HG03039 (cell line): ENCODE results near the gene COLEC12.
"Not testable (repeated sequence)": the region's sequence is repeated elsewhere in the genome, so short reads cannot be mapped to it uniquely, and the experiment has no call there.

ENCODE experiments used
- ATAC-seq: cut with Tn5 transposase; IDR thresholded peaks from one replicate; pipeline ENCODE4 v1.9.1; 2021; ENCODE audit warnings: mild to moderate bottlenecking, moderate library complexity; ENCODE audit not compliant: unreplicated experiment

COLEC12 gene

DNA sequence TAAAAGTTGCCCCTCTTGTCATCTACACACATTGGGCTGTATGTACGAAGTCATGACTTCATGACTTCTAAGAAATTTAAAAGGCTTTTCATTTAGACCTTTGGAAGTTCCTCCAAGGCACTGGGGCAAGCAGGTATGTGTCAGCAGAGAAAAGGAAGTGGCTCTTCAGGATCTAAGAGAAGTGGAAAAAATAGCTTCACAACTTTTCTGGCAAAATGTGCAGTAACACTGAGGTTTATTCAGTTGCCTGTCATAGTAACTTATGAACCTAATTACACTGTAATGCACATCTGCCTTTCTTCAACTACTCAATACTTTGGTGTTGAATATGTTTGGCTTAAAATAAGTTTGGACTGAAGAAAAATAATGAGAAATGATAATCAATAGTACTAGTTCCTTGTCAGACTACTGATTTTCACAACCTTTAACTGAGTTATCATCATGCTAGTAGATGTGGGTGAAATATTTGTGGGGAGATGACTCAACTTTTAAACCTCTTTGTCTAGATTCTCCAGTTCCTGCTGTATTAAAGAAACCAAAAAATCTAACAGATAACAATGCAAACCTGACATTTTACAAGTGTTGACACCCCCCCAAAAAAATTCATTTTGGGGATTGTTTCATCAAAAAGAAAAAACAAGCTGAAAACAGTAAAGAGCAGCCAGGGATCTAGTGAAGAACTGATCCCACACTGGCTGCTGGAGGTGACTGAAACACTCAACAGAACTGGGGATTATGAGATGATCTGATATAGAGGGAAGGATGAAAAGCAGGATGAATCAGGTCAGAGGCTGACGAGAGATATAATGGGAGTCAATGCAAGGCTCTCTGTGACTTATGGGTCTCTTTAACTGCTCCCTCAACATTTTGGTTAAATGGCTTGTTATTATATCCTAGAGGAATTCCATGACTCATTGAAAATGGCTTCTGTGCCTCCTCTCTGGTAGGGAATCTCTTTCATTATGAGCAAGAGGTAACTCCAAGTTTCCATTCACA lies 84.6 kb downstream of the COLEC12 start:
- no peak for ATAC-seq

DNA sequence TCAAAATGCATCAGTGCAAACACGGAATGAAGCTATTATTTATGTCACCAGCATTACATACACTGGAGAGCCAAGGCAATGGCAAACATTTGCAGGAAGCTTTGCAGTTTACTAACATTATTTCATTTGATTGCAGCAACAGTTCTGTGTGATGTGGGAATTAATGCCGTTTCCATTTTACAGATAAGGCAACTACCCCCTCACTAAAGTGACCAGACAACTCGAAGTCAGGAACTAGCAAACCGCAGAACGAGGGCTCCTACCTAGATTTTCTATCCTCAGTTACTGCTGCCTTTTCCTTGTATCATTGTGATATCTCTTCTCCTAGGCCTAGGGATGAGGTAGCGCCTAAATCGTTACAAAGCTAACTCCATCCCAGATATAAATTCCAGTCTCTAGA lies 85.5 kb downstream of the COLEC12 start:
- no peak for ATAC-seq

DNA sequence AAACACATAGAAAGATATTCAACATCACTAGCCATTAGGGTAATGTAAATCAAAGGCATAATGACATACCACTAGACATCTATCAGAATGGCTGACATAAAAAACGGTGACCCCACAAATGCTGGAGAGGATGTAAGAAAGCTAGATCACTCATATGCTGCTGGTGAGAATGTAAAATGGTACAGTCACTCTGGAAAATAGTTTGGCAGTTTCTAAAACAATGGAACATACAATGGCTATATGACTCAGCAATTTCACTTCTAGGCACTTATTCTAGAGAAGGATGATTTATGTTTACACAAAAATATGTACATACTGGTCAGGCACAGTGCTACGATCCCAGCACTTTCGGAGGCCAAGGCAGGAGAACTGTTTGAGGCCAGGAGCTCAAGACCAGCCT lies 87.3 kb downstream of the COLEC12 start:
- ATAC-seq = no peak

DNA sequence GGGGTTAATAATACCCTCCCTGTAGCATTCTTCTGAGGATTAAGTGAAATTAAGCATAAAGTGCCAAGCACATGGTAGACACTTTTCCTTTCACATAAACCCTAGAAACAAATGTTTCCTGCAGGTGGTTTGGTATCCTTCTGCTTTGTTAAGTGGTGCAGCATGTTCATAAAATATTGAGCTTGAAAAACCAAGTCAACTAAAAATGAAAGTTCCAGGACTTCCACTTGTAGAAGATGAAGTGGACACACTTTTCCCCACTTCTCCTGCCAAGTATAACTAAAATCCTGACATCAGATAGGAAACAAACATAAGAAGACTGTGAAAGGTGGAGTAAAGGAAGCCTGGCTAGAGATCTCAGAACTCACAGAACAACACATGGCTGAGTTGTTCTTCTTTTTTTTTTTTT lies 90.5 kb downstream of the COLEC12 start:
- no peak for ATAC-seq

DNA sequence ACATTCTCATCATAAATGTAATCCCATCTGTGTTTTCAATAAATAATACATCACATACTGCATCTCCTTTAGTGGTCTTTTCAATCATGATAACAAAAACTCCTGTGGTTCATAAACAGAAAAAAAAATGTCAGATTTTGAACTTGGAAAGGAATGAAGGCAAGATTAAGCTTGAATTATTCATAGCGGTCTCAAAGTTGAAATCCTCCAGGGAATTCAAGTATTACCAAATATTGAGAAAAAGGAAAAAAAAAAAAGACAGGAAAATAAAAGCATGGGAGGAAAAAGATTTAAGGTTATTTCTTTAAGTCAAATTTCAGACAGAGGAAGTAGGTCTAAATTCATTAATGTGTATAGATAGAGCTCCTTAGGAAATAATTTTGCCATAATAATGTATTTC lies 92.1 kb downstream of the COLEC12 start:
- no peak for ATAC-seq

DNA sequence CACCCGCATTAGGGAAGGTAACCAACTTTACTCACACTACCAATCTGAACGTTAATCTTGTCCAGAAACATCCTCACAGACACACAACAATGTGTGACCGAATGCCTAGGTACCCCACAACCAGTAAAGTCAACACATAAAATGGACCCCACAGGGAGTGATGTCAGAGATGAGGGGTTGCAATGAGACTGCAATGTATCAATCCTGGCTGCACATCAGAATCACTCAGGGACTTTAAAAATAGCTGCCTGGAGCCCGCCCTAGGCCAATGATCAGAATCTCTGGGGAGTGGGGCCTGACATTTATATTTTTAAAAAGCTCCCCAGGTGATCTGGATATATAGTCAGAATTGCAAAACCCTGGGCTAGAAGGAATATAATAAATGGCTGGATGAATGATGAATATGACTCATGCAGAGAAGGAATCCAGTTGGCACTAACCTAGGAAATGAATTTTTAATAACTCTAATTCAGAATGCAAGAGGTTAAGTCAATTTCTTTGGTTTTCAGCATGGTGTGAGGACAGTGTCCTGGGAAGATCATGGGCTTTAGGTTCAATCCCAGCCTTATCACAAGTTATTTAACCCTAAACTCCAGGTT lies 92.8 kb downstream of the COLEC12 start:
- no peak for ATAC-seq

DNA sequence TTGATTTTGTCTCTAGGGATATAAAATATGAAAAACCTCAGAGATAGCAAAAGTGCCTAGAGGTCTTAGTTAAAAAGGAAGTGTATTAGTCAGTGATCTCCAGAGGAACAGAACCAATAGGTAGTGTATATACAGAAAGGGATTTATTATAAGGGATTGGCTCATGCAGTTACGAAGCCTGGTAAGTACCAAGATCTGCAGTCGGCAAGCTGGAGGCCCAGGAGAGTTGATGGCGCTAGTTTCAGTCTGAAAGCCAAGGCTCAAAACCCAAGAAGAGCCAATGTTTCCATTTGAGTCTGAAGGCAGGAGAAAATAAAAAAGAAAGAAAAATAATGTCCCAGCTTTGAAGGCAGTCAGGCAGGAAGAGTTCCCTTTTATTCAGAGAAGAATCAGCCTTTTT lies 93.3 kb downstream of the COLEC12 start:
- ATAC-seq = no peak

DNA sequence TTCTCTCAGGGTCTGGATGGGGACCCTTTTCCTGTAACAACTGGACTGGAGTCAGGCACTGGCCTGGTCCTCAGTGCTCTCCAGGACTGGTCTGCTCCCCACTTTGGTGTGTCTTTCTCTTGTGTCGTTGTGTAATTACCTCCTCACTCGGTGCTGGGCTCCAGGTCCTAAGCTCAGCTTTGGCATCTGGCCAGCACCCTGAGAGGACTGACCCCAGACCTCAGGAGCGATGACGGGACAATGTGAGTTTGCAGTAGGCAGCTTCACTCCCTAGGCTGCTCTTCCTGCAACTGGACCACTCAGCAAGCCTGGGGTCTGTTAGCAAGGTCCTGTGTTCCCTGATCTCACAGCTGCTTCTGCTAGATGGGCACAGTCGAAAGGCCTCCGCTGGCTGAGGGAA lies 93.8 kb downstream of the COLEC12 start:
- no peak for ATAC-seq

DNA sequence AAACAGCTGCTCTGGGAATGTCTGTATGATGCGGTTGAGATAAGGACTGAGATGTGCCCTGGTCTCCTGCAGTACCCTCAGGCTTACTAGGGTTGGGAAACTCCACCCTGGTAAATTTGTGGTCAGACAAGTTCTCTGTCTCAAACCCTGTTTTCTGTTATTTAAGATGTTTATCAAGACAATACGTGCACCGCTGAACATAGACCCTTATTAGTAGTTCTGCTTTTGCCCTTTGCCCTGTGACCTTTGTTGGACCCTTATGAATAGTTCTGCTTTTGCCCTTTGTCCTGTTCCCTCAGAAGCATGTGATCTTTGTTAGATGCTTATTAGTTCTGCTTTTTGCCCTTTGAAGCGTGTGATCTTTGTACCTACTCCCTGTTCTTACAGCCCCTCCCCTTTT lies 95.5 kb downstream of the COLEC12 start:
- ATAC-seq = not testable (repeated sequence)

DNA sequence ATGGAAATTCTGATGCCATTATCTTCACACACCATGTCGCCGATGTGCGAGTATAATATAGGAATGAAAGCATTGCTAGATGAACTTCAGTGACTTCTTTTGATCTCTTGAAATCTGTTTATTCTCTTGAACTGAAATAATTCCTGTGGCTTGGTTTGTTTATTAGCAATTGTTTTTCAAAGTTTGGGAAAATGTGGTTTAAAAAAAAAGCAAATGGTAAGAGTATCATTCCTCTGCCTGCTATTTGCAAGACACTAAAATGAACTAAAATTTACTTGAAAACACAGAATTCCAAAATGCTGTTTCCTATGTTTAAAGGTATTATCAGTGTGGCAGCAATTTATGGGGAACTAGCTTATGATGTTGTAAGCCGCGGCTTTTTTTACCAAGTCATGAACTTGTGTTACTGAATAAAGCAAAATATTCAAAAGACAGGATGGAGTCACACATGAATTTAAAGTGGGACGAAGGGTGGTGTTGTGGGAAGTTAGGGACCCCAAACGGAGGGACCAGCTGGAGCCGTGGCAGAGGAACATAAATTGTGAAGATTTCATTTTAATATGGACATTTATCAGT lies 96.4 kb downstream of the COLEC12 start:
- ATAC-seq = no peak

DNA sequence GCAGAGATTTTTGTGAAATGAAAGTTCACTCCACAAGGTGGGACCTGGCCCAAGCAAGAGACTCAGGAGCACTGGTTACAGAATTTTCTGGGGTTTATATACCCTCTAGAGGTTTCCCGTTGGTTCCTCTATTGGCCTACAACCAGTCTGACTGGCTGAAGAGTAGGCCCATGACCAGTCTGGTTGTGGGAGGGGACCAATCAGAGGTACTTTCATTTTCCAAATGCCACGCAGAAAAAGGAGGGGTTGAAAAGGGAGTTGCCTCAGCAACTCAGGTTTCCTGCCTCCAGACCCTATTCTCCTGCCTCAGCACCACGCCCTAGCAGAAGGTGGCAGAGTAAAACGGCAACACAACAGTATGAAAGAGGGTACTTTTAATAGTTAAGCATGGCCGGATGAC lies 98.4 kb downstream of the COLEC12 start:
- no peak for ATAC-seq

DNA sequence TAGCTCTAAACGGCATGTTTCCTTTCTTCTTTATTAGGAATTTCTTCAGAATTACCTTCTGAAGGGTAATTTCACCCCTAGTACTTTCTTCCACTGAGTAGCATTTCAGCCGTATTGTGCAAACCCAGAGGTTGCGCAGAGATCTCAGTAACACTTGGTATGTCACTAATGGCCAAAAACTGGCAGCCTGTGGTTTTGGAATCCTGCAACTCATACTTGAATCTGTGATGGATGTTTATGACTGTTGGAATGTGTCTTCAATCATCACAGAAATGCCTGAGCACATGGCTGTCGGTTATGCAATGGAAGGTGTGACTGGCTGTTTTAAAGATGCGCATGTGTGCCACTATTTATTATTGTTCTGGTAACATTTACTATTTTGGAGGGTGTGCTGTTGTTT lies 100.0 kb downstream of the COLEC12 start:
- no peak for ATAC-seq

DNA sequence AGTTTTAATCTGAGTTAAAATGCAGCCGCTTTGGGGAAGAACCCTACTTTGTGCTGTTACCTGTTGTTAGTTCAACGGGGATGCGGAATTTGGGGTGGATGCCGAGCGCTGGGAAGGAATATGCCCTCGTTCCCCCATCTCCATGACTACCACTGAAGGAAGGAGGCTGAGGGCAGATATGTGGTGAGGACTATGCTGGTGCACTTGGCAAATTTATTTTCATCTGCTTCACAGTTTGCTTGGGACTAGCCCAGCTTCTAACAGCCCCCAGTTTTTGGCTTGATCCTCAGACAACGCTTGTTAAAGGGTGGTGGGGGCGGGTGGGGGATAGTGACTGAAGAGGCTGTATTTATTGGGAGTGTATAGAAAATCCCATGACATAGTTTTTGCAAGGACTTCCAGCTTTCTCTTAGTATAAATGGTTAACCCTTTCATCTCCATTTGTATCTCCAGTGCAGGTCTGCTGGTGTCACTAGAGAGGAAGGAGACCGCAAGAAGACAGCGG lies 100.8 kb downstream of the COLEC12 start:
- no peak for ATAC-seq

DNA sequence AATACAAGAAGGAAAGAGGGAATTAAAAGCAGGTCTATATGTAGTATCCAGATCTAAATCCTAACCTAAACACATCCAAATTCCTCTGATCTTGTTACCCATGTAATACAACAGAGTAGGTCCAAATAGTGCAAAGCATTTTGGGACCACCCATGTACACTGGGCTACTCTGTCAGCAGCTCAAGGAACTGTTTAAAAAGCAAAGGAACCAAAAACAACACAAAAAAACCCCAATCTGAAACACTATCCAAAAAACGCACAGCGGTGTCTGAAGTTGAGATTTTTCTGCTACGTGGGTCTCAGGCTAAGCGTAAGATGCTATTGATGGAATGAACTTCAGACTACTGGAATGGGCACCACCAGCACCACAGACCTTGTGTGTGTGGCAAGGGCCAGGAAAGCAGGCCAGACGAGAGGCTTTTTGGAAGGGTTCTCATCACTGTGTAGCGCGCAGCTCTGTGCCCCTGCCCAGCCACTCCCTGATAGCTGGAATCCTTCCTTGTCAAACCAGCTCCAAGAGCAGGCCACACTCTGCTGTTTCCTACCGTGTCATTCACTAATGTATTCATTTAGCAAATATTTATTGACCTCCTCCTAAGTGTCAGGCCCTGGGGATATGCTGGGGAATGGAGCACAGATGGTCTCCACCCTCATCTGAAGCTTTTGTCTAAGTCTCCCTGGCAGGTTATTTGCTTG lies 101.4 kb downstream of the COLEC12 start:
- no peak for ATAC-seq

DNA sequence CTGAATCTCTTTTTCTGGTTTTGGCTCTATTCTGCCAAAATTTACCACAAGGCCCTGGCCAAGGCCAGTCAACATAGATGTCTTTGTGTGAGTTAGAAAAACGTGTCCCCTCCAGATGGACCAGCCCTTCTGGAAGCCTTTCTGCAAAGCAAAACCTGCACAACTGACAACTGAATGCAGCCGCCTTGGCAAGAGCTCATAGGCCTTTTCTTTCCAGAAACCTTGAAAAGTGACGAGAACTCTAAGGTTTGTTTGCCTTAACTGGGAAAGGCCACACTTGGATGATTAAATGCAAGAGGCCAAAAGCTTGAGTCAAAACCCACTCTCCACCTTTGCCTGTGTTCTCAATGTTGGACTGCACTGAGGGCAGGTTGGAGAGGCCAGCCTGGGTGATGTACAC lies 103.9 kb downstream of the COLEC12 start:
- no peak for ATAC-seq

DNA sequence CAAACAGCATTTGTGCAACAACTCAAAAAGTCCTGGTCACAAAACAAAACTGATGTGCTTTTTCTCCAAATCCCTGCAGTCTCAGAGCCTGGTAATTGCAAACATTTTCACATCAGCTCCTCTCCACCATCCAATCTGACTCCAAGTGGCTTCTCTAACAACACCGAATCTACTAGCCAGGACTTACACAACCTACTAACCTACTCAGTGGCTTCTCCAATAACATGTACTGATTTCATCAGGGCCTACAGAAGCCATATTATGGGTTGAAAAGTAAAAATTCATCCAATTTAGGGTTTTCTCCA lies 104.3 kb downstream of the COLEC12 start:
- ATAC-seq = no peak

DNA sequence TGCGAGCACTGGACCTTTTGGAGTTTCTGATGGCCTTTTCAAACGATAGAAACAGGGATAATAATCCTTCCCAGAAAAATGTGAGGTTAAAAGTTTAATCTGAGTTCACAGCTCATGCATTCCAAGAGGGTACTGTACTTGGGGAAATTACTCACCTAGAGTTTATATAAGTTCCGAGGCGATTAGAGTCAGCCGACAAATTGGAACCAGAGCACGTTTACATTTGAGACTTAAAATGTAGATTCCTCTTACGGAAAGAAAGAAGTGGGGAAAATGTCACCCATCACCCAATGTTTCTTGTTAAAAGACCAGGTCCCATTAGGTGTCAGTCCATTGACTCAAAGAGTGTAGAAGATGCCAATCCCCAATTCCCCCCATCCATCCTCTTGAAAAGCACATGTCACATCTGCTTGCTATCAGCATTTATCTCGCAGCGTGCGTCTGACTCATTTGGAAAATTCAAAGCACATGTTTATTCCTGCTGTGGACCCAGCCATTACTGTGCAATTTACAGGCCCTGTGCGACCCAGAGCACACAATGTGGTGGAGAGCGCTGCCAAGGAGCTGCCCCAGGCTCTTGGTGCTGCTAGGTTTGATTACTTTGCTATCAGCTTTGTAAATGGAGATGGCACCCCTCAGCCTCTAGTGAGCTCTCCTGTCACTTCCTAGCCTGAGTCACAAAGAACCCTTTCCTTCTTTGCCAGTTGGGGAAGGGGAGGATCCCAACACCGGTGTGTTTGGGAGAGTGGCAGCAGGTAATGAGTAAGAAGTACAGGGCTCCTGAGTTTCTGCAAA lies 104.8 kb downstream of the COLEC12 start:
- no peak for ATAC-seq

DNA sequence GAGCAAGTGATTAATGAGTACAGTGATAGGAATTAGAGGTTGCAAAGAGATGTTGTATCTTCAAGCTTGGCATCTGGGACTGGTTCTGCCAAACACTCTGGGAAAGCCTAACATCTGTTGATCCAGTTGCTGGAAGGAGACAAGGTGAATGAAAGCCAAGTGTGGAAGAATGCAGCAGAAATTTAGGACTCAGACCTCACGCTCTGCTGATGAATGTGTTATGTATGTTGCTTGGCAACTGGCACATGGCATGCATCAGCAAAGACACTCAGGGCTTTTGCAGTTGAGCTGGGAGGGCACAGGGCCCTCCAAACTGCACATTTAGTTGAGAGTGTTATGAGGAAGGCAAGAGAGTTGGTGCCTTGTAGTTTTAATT lies 105.5 kb downstream of the COLEC12 start:
- ATAC-seq = no peak

DNA sequence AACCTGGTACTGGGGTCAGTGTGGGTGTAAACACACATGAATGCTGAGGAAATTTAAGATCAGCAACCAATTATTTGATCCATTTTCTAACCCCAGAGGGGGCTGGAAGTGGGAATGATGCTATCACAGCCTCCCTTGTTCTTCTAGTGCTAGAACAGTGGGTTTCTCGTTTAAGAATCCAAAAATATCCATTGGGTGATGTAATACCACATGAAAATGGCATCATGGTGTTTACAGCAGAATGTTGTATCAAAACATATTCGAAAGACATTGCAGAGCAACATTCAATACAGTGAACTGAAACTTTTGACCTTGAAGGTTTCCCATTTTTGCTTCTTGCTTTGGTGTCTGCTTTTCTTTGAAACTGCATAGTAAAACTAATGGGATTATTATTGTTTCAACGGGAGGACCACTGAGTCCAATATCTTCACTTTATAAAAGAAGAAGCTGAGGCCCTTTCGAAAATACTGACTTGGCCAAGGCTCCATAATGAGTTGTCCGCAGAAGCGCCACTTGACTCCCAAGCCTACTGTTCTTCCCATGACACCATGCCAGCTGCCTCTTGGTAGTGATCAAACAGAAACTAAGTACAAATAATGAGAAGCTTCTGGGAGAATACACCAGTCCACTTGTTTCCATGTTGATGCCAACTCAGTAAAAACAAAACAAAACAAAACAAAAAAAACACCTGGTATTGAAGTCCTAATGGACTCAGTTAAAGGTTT lies 106.1 kb downstream of the COLEC12 start:
- no peak for ATAC-seq

DNA sequence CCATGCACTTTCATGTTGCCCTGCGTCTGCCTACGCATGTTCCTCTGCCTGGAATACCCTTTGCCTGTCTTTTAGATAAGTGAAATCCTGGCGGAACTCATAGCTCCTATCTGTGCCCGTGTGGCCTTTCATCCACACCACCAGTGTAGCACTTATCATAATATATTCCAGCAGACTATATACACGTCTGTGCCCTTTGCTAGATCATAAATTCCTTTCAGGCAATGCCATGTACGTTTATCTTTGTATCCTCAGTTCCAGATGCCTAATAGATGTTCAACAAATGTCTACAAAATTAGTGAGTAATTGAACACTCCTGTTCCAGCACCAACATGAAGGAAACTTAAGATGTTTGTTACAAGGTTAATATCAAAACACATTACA lies 106.9 kb downstream of the COLEC12 start:
- no peak for ATAC-seq
